A549 (cell line): ENCODE results near the gene RASSF4. TPM values are rescaled to one million over a fixed set of nuclear protein-coding genes. Genes with fewer than 3 reads are reported as not detected.

ENCODE experiments used
- ATAC-seq, 2 experiments: fragments of 200-7000 bp in 1 of 2; fragments of >200 bp in 1 of 2; cut with Nextera tagmentation in 1 of 2; cut with Tn5 transposase in 1 of 2; 3 replicates each; pipeline versions ENCODE4 v1.8.0 to v1.9.1; 2018 to 2020; ENCODE audit warnings: mild to moderate bottlenecking in 1 of 2, moderate library complexity in 1 of 2
- CTCF ChIA-PET: fragments of 300-600 bp; sonication (Branson Sonifier 250); formaldehyde crosslinking; extraction: SDS; loops from one replicate; lab custom pipeline; 2021; ENCODE audit warnings: antibody characterized with exemption, inconsistent platforms; lab: Yijun Ruan, JAX
- POLR2A ChIA-PET: fragments of 350-600 bp; formaldehyde crosslinking; extraction: SDS; loops from one replicate; lab custom pipeline; 2021; ENCODE audit warnings: antibody characterized with exemption, inconsistent platforms; lab: Yijun Ruan, JAX
- DNase-seq, 2 experiments: peaks; one replicate each; pipeline versions ENCODE4 v3.0.0 to v3.0.0-alpha.2; 2011 to 2016; ENCODE audit warnings: low read depth in 1 of 2, low spot score in 1 of 2
- FAIRE-seq: peaks from 2 replicates; lab custom pipeline; 2011; peaks lifted over from hg19 to GRCh38; lab: Jason Lieb, UNC
- H3K27ac ChIP-seq, 2 experiments: fragments of >200 bp; sonication (Bioruptor Twin); formaldehyde crosslinking; 3 replicates each; pipeline ENCODE4 v1.5.1; 2016 to 2017
- H3K4me1 ChIP-seq: fragments of >200 bp; sonication (Bioruptor Twin); formaldehyde crosslinking; 3 replicates; pipeline ENCODE4 v1.6.1; 2016
- H3K4me2 ChIP-seq: fragments of >200 bp; sonication (Bioruptor Twin); formaldehyde crosslinking; 3 replicates; pipeline ENCODE4 v1.6.1; 2016
- H3K4me3 ChIP-seq: fragments of >200 bp; sonication (Bioruptor Twin); formaldehyde crosslinking; 3 replicates; pipeline ENCODE4 v1.5.1; 2016
- H3K9me3 ChIP-seq: fragments of >200 bp; sonication (Bioruptor Twin); formaldehyde crosslinking; 3 replicates; pipeline ENCODE4 v1.6.1; 2016
- BHLHE40 ChIP-seq: IDR thresholded peaks from 2 replicates; pipeline ENCODE4 v1.6.1; 2012; ENCODE audit warnings: low read depth, low read length, inconsistent platforms
- CBX8 ChIP-seq: fragments of 200-600 bp; sonication (generic); IDR thresholded peaks from 2 replicates; pipeline ENCODE4 v1.6.1; 2016
- CHD2 ChIP-seq: fragments of 150-350 bp; IDR thresholded peaks from 2 replicates; pipeline ENCODE4 v1.6.1; 2014; ENCODE audit warnings: low read length; ENCODE audit not compliant: partially characterized antibody
- ESRRA ChIP-seq: fragments of 150-350 bp; IDR thresholded peaks from 2 replicates; pipeline ENCODE4 v1.6.1; 2014; ENCODE audit warnings: mild to moderate bottlenecking, low read length, borderline replicate concordance
- FOSL2 ChIP-seq, 2 experiments: fragments of 450-650 bp in 1 of 2; fragments of >200 bp in 1 of 2; sonication (Bioruptor Twin) in 1 of 2; formaldehyde crosslinking; IDR thresholded peaks; 2 replicates each; pipeline versions ENCODE4 v1.5.0 to v1.6.1; 2016 to 2020; ENCODE audit warnings: mild to moderate bottlenecking in 1 of 2, moderate library complexity in 1 of 2
- GATA3 ChIP-seq: IDR thresholded peaks from 2 replicates; pipeline ENCODE4 v1.6.1; 2012; ENCODE audit warnings: borderline replicate concordance
- HDAC2 ChIP-seq: fragments of 200-600 bp; sonication (generic); IDR thresholded peaks from 2 replicates; pipeline ENCODE4 v1.6.1; 2016
- HEYL ChIP-seq: fragments of 250-450 bp; sonication (Bioruptor Pico); IDR thresholded peaks from 2 replicates; pipeline ENCODE4 v1.8.0; 2021; ENCODE audit warnings: mild to moderate bottlenecking, moderate library complexity
- HOXA7 ChIP-seq: fragments of 250-450 bp; sonication (Bioruptor Pico); IDR thresholded peaks from 2 replicates; pipeline ENCODE4 v1.5.0; 2020; ENCODE audit warnings: mild to moderate bottlenecking, moderate library complexity
- HOXB5 ChIP-seq: fragments of 250-450 bp; sonication (Bioruptor Pico); IDR thresholded peaks from 2 replicates; pipeline ENCODE4 v1.5.0; 2020; ENCODE audit warnings: mild to moderate bottlenecking, moderate library complexity
- MAZ ChIP-seq: fragments of 150-350 bp; IDR thresholded peaks from 2 replicates; pipeline ENCODE4 v1.6.1; 2014; ENCODE audit warnings: antibody characterized with exemption, low read depth, low read length, borderline replicate concordance
- NFE2L2 ChIP-seq: fragments of 150-350 bp; conservative IDR thresholded peaks from 2 replicates; pipeline ENCODE4 v1.6.1; 2014; ENCODE audit warnings: low read length
- NPAS2 ChIP-seq: fragments of 250-450 bp; sonication (Bioruptor Pico); IDR thresholded peaks from 2 replicates; pipeline ENCODE4 v1.8.0; 2022; ENCODE audit warnings: mild to moderate bottlenecking, moderate library complexity, borderline replicate concordance
- NR3C1 ChIP-seq: fragments of >200 bp; sonication (Bioruptor Twin); formaldehyde crosslinking; IDR thresholded peaks from 3 replicates; pipeline ENCODE4 v1.6.1; 2017
- PHF8 ChIP-seq: fragments of 200-600 bp; sonication (generic); IDR thresholded peaks from 2 replicates; pipeline ENCODE4 v1.6.1; 2016; ENCODE audit warnings: low read depth, mild to moderate bottlenecking, antibody characterized with exemption, moderate library complexity, borderline replicate concordance
- RAD21 ChIP-seq, 2 experiments: fragments of >200 bp in 1 of 2; sonication (Bioruptor Twin) in 1 of 2; formaldehyde crosslinking in 1 of 2; IDR thresholded peaks in 1 of 2; conservative IDR thresholded peaks in 1 of 2; 2 replicates in 1 of 2; 3 replicates in 1 of 2; pipeline ENCODE4 v1.6.1; 2012 to 2018; ENCODE audit warnings: inconsistent platforms in 1 of 2
- RCOR1 ChIP-seq: fragments of 150-350 bp; IDR thresholded peaks from 2 replicates; pipeline ENCODE4 v1.6.1; 2014; ENCODE audit warnings: antibody characterized with exemption, low read length, low read depth
- RFX5 ChIP-seq: fragments of 450-650 bp; IDR thresholded peaks from 2 replicates; pipeline ENCODE4 v1.7.1; 2014; ENCODE audit warnings: antibody characterized with exemption, mild to moderate bottlenecking, moderate library complexity
- RNF2 ChIP-seq: fragments of 200-600 bp; sonication (generic); IDR thresholded peaks from 2 replicates; pipeline ENCODE4 v1.6.1; 2016; ENCODE audit warnings: low read depth, mild to moderate bottlenecking, antibody characterized with exemption, moderate library complexity, borderline replicate concordance
- TFCP2L1 ChIP-seq: fragments of 250-450 bp; sonication (Bioruptor Pico); IDR thresholded peaks from 2 replicates; pipeline ENCODE4 v1.5.0; 2021; ENCODE audit warnings: mild to moderate bottlenecking
- TP53 ChIP-seq: fragments of 250-450 bp; sonication (Bioruptor Pico); IDR thresholded peaks from 2 replicates; pipeline ENCODE4 v1.5.0; 2021; ENCODE audit warnings: mild to moderate bottlenecking, moderate library complexity
- ZC3H11A ChIP-seq: fragments of 450-650 bp; IDR thresholded peaks from 2 replicates; pipeline ENCODE4 v1.6.1; 2014; ENCODE audit warnings: antibody characterized with exemption, mild to moderate bottlenecking
- WGBS: methylation state at CpG from one replicate; pipeline ENCODE4 v1.1.6; 2017; ENCODE audit errors: missing lambda C conversion rate; 5-methylcytosine and 5-hydroxymethylcytosine counted together
- polyA plus RNA-seq, 4 experiments: library from polyadenylated mRNA; depleted of rRNA in 3 of 4; stranded (reverse); fragments of >200 nt; fragmentation: RNase III in 1 of 4; extraction: RNeasy Plus Mini Kit Qiagen cat#74134 plus additional on column Dnase treatment in 1 of 4; gene quantifications; 2 replicates in 3 of 4; 3 replicates in 1 of 4; pipeline ENCODE4 v1.2.3, GENCODE V29; 2011 to 2017
- TF ChIP-seq, protein P1 (sequence below): fragments of 250-450 bp; sonication (Bioruptor Pico); IDR thresholded peaks from 2 replicates; pipeline ENCODE4 v1.5.0; 2021; ENCODE audit warnings: mild to moderate bottlenecking, moderate library complexity, borderline replicate concordance
- TF ChIP-seq, protein P2 (sequence below): fragments of 150-350 bp; IDR thresholded peaks from 2 replicates; pipeline ENCODE4 v1.6.1; 2014; ENCODE audit warnings: low read depth, mild to moderate bottlenecking, low read length
- TF ChIP-seq, protein P3 (sequence below): fragments of >200 bp; sonication (Bioruptor Twin); formaldehyde crosslinking; IDR thresholded peaks from 3 replicates; pipeline ENCODE4 v1.6.1; 2016
- TF ChIP-seq, protein P4 (sequence below): fragments of 200-600 bp; sonication (generic); IDR thresholded peaks from 2 replicates; pipeline ENCODE4 v1.6.1; 2016; ENCODE audit warnings: antibody characterized with exemption, mild to moderate bottlenecking, moderate library complexity
- TF ChIP-seq, protein P5 (sequence below): IDR thresholded peaks from 2 replicates; pipeline ENCODE4 v1.6.1; 2012

The RASSF4 gene
- polyA plus RNA-seq, 2 of the 4 experiments (the other 2 are of a cell fraction), result 1.9 to 2.2 TPM

DNA sequence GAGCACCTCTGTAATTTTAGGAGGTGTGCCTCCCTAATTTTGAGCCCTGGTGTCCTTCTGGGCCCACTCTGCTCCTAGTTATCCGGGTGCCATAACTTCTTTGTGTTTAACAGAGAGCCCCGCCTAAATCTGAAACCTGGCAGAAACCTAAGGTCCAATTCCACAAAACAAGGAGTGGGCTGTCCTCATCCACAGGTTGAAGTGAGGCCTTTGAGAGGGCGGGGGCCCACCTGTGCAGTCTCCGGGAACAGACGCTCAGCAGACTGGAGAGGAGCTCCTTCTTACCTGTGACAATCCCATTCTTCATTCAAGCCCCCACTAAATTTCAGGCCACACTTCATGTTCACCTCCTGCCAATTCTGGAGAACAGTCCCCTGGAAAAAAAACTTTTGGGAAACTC, 37.6 kb upstream of the RASSF4 start:
- Histone ChIP-seq H3K9me3 (no peaks in the 10 kb centered on the region), H3K27ac (no peak overlapping the region)
- FAIRE-seq, result no peak
- WGBS, result 42% methylated on average over 5 of the region's 5 CpGs
- DNase-seq, result no peak
- CTCF ChIA-PET, result interaction anchor here (3.6 kb wide), 1 partner anchor 10 kb away, joined by 24 read pairs; no protein-coding TSS in a partner anchor
- no peak for TF ChIP-seq GATA3
- TF ChIP-seq RFX5, result no peak
- no peak for TF ChIP-seq FOSL2 (IDR thresholded peaks at IDR 0.05)
- TF ChIP-seq FOSL2 (CRISPR knock-in tag; IDR thresholded peaks at IDR 0.05), result no peak
- no peak for TF ChIP-seq PHF8
- TF ChIP-seq RCOR1, result no peak
- no peak for TF ChIP-seq HOXA7 (CRISPR knock-in tag)
- TF ChIP-seq ESRRA, result no peak
- no peak for TF ChIP-seq ZC3H11A
- no peak for TF ChIP-seq HOXB5 (CRISPR knock-in tag)
- TF ChIP-seq NFE2L2, result no peak
- no peak for TF ChIP-seq RAD21 (conservative IDR thresholded peaks at IDR 0.05 in 1 of 2, IDR thresholded peaks at IDR 0.05 in 1 of 2)
- TF ChIP-seq, protein P1, sequence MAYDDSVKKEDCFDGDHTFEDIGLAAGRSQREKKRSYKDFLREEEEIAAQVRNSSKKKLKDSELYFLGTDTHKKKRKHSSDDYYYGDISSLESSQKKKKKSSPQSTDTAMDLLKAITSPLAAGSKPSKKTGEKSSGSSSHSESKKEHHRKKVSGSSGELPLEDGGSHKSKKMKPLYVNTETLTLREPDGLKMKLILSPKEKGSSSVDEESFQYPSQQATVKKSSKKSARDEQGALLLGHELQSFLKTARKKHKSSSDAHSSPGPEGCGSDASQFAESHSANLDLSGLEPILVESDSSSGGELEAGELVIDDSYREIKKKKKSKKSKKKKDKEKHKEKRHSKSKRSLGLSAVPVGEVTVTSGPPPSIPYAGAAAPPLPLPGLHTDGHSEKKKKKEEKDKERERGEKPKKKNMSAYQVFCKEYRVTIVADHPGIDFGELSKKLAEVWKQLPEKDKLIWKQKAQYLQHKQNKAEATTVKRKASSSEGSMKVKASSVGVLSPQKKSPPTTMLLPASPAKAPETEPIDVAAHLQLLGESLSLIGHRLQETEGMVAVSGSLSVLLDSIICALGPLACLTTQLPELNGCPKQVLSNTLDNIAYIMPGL (CRISPR knock-in tag), result no peak
- no peak for TF ChIP-seq NPAS2
- no peak for TF ChIP-seq CBX8
- TF ChIP-seq HDAC2, result no peak
- no peak for TF ChIP-seq HEYL
- no peak for TF ChIP-seq TFCP2L1
- TF ChIP-seq, all 56 proteins: peak for 0
- no peak overlapping the region for H3K4me2 ChIP-seq
- POLR2A ChIA-PET, result no interaction called here
- no peak for ATAC-seq
- H3K4me3 ChIP-seq, result no peak overlapping the region
- H3K4me1 ChIP-seq, result no peaks in the 10 kb centered on the region

DNA sequence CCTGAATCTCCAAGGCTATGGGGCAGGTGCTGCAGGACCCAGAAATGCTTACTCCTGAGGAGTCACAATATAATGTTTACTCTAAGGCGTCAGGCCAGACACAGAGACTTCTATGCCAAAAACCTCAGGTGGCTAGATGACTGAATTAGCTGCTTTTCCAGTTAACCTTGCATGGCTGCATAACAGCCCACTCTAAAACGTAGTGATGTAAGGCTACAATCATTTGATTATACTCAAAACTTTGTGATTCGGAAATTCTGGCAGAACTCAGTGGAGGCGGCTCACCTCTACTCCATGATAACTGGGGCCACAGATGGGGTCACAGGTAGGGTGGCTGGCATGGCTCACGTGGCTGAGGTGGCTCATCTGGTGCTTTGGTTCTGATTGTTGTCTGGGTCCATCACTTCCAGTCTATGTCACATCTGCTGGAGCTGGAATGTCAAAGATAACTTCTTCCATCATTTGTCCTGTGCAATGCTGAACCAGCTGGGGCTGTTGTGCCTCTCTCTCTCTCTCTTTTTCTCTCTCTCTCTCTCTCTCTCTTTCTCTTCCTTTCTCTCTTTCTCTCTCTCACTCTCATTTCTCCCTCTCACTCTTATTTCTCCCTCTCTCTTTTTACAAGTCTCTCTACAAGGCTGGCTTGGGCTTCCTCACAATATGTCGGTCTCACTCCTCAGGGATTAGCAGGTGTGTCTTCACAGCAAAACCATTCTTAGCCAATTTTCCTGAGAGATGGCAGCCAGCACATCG, 36.6 kb upstream of the RASSF4 start:
- 38% methylated on average over 7 of the region's 7 CpGs for WGBS
- CTCF ChIA-PET, result interaction anchor here (1.3 to 3.6 kb wide), 2 partner anchors 9 to 16 kb away, joined by 4 to 24 read pairs; no protein-coding TSS in a partner anchor
- no peaks in the 10 kb centered on the region for H3K4me1 ChIP-seq
- H3K9me3 ChIP-seq, result no peaks in the 10 kb centered on the region
- no peak overlapping the region for H3K4me2 ChIP-seq
- no peak overlapping the region for H3K4me3 ChIP-seq
- no peak overlapping the region for H3K27ac ChIP-seq
- ATAC-seq (no peak), FAIRE-seq (no peak), DNase-seq (no peak)
- POLR2A ChIA-PET, result no interaction called here
- no peak for TF ChIP-seq BHLHE40
- TF ChIP-seq, protein P2, sequence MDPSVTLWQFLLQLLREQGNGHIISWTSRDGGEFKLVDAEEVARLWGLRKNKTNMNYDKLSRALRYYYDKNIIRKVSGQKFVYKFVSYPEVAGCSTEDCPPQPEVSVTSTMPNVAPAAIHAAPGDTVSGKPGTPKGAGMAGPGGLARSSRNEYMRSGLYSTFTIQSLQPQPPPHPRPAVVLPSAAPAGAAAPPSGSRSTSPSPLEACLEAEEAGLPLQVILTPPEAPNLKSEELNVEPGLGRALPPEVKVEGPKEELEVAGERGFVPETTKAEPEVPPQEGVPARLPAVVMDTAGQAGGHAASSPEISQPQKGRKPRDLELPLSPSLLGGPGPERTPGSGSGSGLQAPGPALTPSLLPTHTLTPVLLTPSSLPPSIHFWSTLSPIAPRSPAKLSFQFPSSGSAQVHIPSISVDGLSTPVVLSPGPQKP, result no peak
- TF ChIP-seq NR3C1, result no peak
- no peak for TF ChIP-seq FOSL2 (IDR thresholded peaks at IDR 0.05)
- no peak for TF ChIP-seq FOSL2 (CRISPR knock-in tag; IDR thresholded peaks at IDR 0.05)
- TF ChIP-seq RNF2, result no peak
- no peak for TF ChIP-seq PHF8
- no peak for TF ChIP-seq CHD2
- TF ChIP-seq, protein P3, sequence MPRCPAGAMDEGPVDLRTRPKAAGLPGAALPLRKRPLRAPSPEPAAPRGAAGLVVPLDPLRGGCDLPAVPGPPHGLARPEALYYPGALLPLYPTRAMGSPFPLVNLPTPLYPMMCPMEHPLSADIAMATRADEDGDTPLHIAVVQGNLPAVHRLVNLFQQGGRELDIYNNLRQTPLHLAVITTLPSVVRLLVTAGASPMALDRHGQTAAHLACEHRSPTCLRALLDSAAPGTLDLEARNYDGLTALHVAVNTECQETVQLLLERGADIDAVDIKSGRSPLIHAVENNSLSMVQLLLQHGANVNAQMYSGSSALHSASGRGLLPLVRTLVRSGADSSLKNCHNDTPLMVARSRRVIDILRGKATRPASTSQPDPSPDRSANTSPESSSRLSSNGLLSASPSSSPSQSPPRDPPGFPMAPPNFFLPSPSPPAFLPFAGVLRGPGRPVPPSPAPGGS, result no peak
- TF ChIP-seq HDAC2, result no peak
- TF ChIP-seq MAZ, result no peak
- TF ChIP-seq TP53 (CRISPR knock-in tag), result no peak
- TF ChIP-seq TFCP2L1, result no peak
- TF ChIP-seq, protein P4, sequence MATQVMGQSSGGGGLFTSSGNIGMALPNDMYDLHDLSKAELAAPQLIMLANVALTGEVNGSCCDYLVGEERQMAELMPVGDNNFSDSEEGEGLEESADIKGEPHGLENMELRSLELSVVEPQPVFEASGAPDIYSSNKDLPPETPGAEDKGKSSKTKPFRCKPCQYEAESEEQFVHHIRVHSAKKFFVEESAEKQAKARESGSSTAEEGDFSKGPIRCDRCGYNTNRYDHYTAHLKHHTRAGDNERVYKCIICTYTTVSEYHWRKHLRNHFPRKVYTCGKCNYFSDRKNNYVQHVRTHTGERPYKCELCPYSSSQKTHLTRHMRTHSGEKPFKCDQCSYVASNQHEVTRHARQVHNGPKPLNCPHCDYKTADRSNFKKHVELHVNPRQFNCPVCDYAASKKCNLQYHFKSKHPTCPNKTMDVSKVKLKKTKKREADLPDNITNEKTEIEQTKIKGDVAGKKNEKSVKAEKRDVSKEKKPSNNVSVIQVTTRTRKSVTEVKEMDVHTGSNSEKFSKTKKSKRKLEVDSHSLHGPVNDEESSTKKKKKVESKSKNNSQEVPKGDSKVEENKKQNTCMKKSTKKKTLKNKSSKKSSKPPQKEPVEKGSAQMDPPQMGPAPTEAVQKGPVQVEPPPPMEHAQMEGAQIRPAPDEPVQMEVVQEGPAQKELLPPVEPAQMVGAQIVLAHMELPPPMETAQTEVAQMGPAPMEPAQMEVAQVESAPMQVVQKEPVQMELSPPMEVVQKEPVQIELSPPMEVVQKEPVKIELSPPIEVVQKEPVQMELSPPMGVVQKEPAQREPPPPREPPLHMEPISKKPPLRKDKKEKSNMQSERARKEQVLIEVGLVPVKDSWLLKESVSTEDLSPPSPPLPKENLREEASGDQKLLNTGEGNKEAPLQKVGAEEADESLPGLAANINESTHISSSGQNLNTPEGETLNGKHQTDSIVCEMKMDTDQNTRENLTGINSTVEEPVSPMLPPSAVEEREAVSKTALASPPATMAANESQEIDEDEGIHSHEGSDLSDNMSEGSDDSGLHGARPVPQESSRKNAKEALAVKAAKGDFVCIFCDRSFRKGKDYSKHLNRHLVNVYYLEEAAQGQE, result no peak
- TF ChIP-seq CBX8, result no peak
- TF ChIP-seq, protein P5, sequence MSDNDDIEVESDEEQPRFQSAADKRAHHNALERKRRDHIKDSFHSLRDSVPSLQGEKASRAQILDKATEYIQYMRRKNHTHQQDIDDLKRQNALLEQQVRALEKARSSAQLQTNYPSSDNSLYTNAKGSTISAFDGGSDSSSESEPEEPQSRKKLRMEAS, result no peak
